DMS153 treated with DMSO at 0.1 percent for 48 hours (cell line): ENCODE measurements around the gene CYP2D6.
"Not testable (repeated sequence)": the region's sequence is repeated elsewhere in the genome, so short reads cannot be mapped to it uniquely, and the experiment has no call there.

Experiments used
- DNase-seq: peaks from one replicate; lab custom pipeline; 2025; ENCODE audit not compliant: unreplicated experiment; lab: John Stamatoyannopoulos, UW

The CYP2D6 gene

GRCh38 chr22:42130639-42131431 is at the start of gene CYP2D6:
Gene CYP2D6, minus strand, starts transcription at chr22:42130810. Its CDS starts 19 bp downstream, at chr22:42130791.
- DNase-seq: not testable (repeated sequence)

- DNase-seq: no peak
Observed at GRCh38 chr22:42179616-42180015, 49.0 kb upstream of the CYP2D6 start.

GRCh38 chr22:42178910-42179519 is 48.4 kb upstream of the CYP2D6 start:
- no peak for DNase-seq

- DNase-seq: no peak
Observed at GRCh38 chr22:42177891-42178336, 47.3 kb upstream of the CYP2D6 start.

DNA sequence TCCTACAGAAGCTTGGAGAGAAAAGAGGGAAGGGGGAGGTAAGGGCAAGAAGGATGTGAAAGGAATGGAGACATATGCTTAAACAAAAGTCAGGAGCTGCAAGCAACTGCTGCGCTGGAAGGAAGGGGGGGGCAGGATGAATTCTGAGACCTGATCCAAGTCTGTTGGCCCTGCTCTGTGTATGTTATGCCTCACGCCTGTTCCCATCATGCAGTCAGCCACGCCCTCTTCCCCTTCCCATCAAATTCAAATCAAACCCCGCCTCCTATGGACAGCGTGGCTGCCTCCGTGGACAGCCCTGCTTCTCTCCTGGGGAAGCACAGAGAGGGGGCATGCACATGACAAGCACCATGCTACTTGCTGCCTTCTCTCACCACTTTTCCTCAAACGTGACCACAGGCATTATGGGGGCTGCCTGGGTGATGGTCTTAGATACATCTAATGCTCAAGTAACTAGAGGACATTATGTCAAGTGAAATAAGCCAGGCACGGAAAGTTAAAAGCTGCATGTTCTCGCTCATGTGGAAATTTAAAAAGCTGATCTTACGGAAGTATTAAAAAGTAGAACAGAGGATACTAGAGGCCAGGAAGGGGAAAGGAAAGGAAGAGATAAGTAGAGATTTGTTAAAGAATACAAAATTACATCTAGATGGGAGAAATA is 45.8 kb upstream of the CYP2D6 start:
- DNase-seq: no peak

- no peak for DNase-seq
Observed at GRCh38 chr22:42174062-42174461, 43.5 kb upstream of the CYP2D6 start.

DNA sequence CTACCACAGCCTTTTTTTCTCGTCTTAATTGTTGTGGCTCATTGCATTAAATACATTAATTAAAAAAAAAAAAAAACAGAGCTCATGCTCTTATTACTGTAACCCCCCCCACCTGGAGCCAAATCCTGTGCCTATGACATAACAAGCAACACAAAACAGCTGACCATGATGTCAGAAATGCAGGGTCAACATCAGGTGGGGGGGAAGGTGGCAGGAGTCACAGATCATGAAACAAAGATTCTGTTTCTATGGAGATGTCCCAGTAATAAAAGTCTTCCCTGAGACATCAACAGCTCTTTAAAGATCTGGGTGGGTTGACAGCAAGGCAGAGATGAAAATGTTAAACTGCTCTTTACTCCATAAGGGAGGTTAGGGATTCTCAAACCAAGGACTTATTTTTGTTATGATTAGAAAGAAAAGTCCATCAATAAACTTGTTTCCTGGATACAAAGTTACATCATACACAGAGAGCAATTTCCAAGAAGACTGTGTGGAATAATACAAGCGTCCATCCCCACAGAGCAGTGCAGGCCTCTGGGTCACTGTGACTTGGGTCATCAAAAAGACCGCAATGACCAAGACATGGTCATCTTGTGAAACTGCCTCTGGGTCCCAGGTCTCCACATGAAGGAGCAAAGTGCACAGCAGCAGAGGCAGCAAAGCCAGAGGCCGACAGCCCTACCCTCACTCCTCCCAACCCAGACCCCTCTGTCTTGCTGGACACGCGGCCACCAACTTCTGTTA is 42.7 kb upstream of the CYP2D6 start:
- no peak for DNase-seq

DNA sequence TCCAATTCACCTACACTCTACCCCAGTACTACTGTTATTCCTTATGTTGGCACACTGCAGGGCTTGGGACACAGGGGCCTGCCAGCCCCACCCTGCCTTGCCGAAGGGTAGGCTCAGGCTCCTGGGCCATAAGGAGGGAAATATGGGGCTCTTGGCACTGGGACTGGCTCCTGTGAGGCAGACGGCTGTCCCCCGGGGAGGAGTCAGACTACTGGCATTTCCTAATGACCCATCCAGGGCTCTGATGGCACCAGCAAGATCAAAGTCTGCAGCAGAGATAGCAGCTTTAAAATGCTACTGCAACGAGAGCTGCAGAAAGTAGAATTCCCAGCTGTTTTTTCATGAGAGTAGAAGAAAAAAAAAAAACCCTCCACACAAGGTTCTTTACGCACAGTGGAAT is 42.2 kb upstream of the CYP2D6 start:
- DNase-seq: no peak

DNA sequence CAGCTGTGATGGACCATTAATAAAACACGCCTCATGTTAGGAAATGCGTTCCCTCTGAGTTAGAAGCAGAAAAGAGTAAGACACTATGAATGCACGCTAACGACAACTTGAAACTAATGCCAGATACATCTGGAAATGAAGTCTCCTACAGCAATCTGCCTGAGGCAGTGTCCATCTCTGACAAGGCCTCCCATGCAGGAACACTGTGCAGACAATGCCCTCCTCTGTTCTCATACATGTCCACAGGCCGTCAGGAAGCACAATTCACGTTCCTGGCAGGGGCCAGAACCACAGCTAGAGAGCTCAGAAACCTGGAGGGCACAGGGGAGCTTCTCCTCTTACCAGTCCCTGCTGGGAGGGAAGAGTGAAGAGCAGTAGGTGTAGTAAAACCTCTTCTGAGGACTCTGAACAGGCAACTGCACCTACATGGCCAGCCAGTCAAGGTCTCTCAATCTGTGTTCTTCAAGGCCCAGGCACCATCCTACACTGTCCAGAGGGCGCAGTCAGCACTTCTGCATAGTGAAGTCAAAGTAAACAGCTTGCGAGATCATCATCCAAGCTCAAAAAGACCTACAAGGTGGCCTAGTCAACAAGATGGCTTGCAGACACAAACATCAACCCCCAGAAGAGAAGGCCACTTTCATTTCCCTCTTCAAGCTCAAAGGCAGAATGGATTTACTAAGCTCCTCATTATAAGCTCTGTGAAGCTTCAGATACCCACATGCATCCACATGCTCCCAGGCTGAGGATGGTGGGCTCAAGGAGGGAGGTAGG is 41.5 kb upstream of the CYP2D6 start:
- no peak for DNase-seq

DNA sequence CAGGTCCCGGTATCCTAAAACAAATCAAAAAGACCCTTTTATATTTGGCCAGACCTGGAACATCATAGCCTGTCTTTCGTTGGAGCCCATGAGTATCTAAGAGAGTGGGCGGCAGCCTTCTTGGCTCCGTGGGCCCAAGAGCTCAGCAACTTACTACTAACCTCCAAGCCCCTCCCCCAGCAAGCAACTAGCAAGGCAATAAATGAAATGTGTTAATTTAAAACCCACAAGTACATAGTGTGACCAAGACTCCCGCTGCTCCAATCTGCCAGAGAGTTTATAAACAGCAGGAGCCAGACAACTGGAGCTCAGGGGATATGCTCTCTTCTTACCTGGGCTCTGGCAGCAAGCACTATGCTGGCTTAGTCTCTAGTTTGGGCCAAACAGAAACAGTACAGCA is 40.8 kb upstream of the CYP2D6 start:
- DNase-seq: no peak

GRCh38 chr22:42170946-42171345 is 40.3 kb upstream of the CYP2D6 start:
- DNase-seq: no peak

- DNase-seq: peak; percentile 52
Observed at GRCh38 chr22:42169055-42169469, 38.5 kb upstream of the CYP2D6 start.

GRCh38 chr22:42168476-42168875 is 37.9 kb upstream of the CYP2D6 start:
- DNase-seq: no peak

- no peak for DNase-seq
Observed at GRCh38 chr22:42167066-42167465, 36.5 kb upstream of the CYP2D6 start.

DNA sequence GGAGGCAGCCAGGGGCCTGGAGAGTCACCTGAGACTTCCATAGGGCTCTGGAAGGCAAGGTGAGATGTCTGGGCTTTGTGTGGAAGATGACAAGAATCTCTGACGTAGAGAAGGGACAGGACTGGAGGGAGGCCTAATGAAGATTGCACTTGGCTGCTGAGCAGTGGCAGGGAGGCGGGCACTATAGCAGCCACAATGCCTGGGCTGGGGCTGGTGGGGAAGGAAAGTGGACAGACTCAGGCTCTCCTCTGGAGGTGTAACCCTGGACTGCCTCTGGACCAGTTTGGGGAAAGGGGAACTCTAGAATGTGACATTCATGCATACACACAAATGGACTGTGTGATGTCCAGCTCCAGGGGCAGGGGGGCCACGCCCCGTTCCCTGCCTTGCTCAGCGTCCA is 34.3 kb upstream of the CYP2D6 start:
- no peak for DNase-seq

DNA sequence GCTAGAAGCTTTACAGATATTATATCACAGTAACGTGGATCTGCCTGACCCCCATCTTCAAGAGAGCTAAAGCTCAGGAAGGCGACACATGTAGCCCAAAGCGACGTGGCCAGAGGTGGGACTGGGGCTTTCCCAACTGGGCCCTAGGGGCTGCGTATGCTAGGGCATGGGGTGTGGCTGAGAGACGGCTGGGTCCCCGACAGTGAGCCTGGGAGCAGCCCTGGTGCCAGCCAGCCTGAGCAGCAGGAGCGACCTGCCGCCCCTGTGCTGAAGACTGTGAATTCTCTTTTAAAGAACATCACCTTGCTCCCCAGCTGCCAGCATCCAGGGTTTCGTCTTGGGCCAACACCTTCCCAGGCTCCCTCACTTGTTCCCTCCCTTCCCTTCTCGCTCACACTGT is 32.9 kb upstream of the CYP2D6 start:
- DNase-seq: no peak

- DNase-seq: no peak
Observed at GRCh38 chr22:42162728-42163489, 32.3 kb upstream of the CYP2D6 start.

GRCh38 chr22:42160830-42161696 is 30.5 kb upstream of the CYP2D6 start:
- DNase-seq: no peak

GRCh38 chr22:42160251-42160650 is 29.6 kb upstream of the CYP2D6 start:
- DNase-seq: no peak
